ENCODE measurements around the gene HSCB.

GRCh38 chr22:28783786-28784671 is 42.2 kb downstream of the HSCB start:
- TF ChIP-seq POLR2A (IDR thresholded peaks at IDR 0.05), result no peak
- TF ChIP-seq CTCF (IDR thresholded peaks at IDR 0.05), result no peak
- peak in 1 of 2 donors; percentile 19 for TF ChIP-seq POLR2AphosphoS5 (IDR thresholded peaks at IDR 0.05)
